Hepatocyte (in vitro differentiated cells): ENCODE measurements around the gene CTNND2.

Experiments used
- EZH2 ChIP-seq: fragments of 200-600 bp; sonication (generic); IDR thresholded peaks from 2 replicates; pipeline ENCODE4 v1.6.1; 2016; ENCODE audit warnings: antibody characterized with exemption, mild to moderate bottlenecking, borderline replicate concordance
- EZH2phosphoT487 ChIP-seq: fragments of 200-600 bp; sonication (generic); IDR thresholded peaks from one replicate; pipeline ENCODE4 v1.6.1; 2018; ENCODE audit warnings: antibody characterized with exemption, mild to moderate bottlenecking, low read depth, moderate library complexity; ENCODE audit not compliant: unreplicated experiment, severe bottlenecking
- TF ChIP-seq, protein P1 (sequence below): fragments of 200-600 bp; sonication (generic); IDR thresholded peaks from 2 replicates; pipeline ENCODE4 v1.5.1; 2016; ENCODE audit warnings: antibody characterized with exemption, mild to moderate bottlenecking; ENCODE audit not compliant: poor library complexity

DNA sequence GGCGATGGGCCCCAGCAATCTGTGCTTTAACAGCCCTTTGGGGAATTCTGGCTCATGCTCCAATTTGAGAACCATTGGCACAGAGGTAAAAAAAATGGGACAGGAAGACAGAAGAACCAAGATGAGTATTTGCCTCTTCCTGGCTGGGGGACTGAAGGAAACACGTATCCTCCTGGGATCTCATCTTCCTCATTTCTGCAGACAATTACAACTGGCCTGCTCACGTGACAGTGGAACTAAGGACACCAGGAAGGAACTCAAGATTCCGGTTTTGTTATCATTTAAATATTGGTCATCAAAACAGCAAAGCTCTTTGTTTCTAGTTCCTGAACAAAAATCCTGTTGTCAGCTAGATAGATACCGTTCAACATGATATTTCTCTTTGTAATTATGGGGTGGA, 927.2 kb downstream of the CTNND2 start:
- TF ChIP-seq, protein P1, sequence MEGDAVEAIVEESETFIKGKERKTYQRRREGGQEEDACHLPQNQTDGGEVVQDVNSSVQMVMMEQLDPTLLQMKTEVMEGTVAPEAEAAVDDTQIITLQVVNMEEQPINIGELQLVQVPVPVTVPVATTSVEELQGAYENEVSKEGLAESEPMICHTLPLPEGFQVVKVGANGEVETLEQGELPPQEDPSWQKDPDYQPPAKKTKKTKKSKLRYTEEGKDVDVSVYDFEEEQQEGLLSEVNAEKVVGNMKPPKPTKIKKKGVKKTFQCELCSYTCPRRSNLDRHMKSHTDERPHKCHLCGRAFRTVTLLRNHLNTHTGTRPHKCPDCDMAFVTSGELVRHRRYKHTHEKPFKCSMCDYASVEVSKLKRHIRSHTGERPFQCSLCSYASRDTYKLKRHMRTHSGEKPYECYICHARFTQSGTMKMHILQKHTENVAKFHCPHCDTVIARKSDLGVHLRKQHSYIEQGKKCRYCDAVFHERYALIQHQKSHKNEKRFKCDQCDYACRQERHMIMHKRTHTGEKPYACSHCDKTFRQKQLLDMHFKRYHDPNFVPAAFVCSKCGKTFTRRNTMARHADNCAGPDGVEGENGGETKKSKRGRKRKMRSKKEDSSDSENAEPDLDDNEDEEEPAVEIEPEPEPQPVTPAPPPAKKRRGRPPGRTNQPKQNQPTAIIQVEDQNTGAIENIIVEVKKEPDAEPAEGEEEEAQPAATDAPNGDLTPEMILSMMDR, result no peak
- no peak for TF ChIP-seq EZH2phosphoT487
- TF ChIP-seq EZH2, result no peak
